NCI-H748 (cell line): ENCODE measurements around the gene CDC14B.

Source experiments
- DNase-seq: peaks from one replicate; lab custom pipeline; 2025; ENCODE audit not compliant: unreplicated experiment; lab: John Stamatoyannopoulos, UW

The CDC14B gene

GRCh38 chr9:96487029-96487396, 132.6 kb downstream of the CDC14B start:
- no peak for DNase-seq

GRCh38 chr9:96486386-96487028, 133.1 kb downstream of the CDC14B start:
- no peak for DNase-seq

GRCh38 chr9:96485280-96485679, 134.4 kb downstream of the CDC14B start:
- no peak for DNase-seq

- no peak for DNase-seq
Observed at GRCh38 chr9:96484521-96484931, 135.1 kb downstream of the CDC14B start.

GRCh38 chr9:96483733-96484390, 135.8 kb downstream of the CDC14B start:
- DNase-seq, result no peak

GRCh38 chr9:96483197-96483596, 136.4 kb downstream of the CDC14B start:
- no peak for DNase-seq

- DNase-seq, result no peak
Observed at GRCh38 chr9:96482476-96482875, 137.2 kb downstream of the CDC14B start.

- DNase-seq, result no peak
Observed at GRCh38 chr9:96480736-96481135, 138.9 kb downstream of the CDC14B start.

GRCh38 chr9:96478829-96479371, 140.7 kb downstream of the CDC14B start:
- no peak for DNase-seq

GRCh38 chr9:96476591-96476990, 143.1 kb downstream of the CDC14B start:
- no peak for DNase-seq

GRCh38 chr9:96476013-96476412, 143.6 kb downstream of the CDC14B start:
- DNase-seq, result no peak

GRCh38 chr9:96467784-96468183, 151.9 kb downstream of the CDC14B start:
- no peak for DNase-seq

- DNase-seq, result no peak
Observed at GRCh38 chr9:96464426-96464825, 155.2 kb downstream of the CDC14B start.

GRCh38 chr9:96462541-96462940, 157.1 kb downstream of the CDC14B start:
- no peak for DNase-seq

GRCh38 chr9:96461336-96461735, 158.3 kb downstream of the CDC14B start:
- no peak for DNase-seq

GRCh38 chr9:96460882-96461281, 158.8 kb downstream of the CDC14B start:
- no peak for DNase-seq

GRCh38 chr9:96460470-96460869, 159.2 kb downstream of the CDC14B start:
- DNase-seq, result no peak

- DNase-seq, result no peak
Observed at GRCh38 chr9:96459268-96460007, 160.2 kb downstream of the CDC14B start.

- DNase-seq, result no peak
Observed at GRCh38 chr9:96458226-96458625, 161.4 kb downstream of the CDC14B start.

- no peak for DNase-seq
Observed at GRCh38 chr9:96457266-96457665, 162.4 kb downstream of the CDC14B start.

GRCh38 chr9:96453625-96454024, 166.0 kb downstream of the CDC14B start:
- DNase-seq, result peak; percentile 25
